Calu3 (cell line): ENCODE measurements around the gene RFC1. TPM values are rescaled to one million over a fixed set of nuclear protein-coding genes. Genes with fewer than 3 reads are reported as not detected.

Experiments
- BruUV-seq: library from RNA; stranded (reverse); fragments of 400-500 nt; replicated peaks from 2 replicates; lab custom pipeline; 2021; lab: Mats Ljungman, UMichigan
- CTCF ChIA-PET: fragments of 300-600 bp; sonication (Branson Sonifier 250); formaldehyde crosslinking; loops from one replicate; lab custom pipeline; 2022; ENCODE audit warnings: antibody characterized with exemption; lab: Charles Lee
- DNase-seq: peaks from one replicate; pipeline ENCODE4 v3.0.0; 2022
- H3K27ac Mint-ChIP-seq: one replicate; pipeline ENCODE4 v1.8.0; 2022; ENCODE audit warnings: mixed read lengths; ENCODE audit not compliant: unreplicated experiment
- H3K27me3 Mint-ChIP-seq: one replicate; pipeline ENCODE4 v1.8.0; 2022; ENCODE audit warnings: mixed read lengths; ENCODE audit not compliant: unreplicated experiment
- H3K36me3 Mint-ChIP-seq: one replicate; pipeline ENCODE4 v1.8.0; 2022; ENCODE audit warnings: mild to moderate bottlenecking, moderate library complexity, mixed read lengths; ENCODE audit not compliant: insufficient read depth, unreplicated experiment
- H3K4me1 Mint-ChIP-seq: one replicate; pipeline ENCODE4 v1.8.0; 2022; ENCODE audit warnings: mild to moderate bottlenecking, low read depth, mixed read lengths; ENCODE audit not compliant: unreplicated experiment
- H3K4me3 Mint-ChIP-seq: one replicate; pipeline ENCODE4 v1.8.0; 2022; ENCODE audit warnings: mild to moderate bottlenecking, low read depth, moderate library complexity, mixed read lengths; ENCODE audit not compliant: unreplicated experiment
- H3K9me3 Mint-ChIP-seq: one replicate; pipeline ENCODE4 v1.8.0; 2022; ENCODE audit warnings: low read depth, mixed read lengths; ENCODE audit not compliant: unreplicated experiment
- CTCF ChIP-seq: fragments of 200-600 bp; IDR thresholded peaks from one replicate; pipeline ENCODE4 v1.8.0; 2022; ENCODE audit warnings: antibody characterized with exemption; ENCODE audit not compliant: unreplicated experiment
- intact Hi-C: fragments of 100-400 bp; cut with micrococcal nuclease; formaldehyde crosslinking; loops from one replicate; pipeline ENCODE4 v1.10.0; 2022; ENCODE audit not compliant: unreplicated experiment
- total RNA-seq: library from RNA; stranded (reverse); gene quantifications from 2 replicates; pipeline ENCODE4 v1.2.3, GENCODE V29; 2022

The RFC1 gene
- total RNA-seq, 1 experiment from 2014 or later = 37.0 TPM

GRCh38 chr4:39330353-39330752, 35.8 kb downstream of the RFC1 start:
- Mint-ChIP-seq H3K4me3 (no peak overlapping the region), H3K9me3 (no peaks in the 10 kb centered on the region)

GRCh38 chr4:39326468-39326977, 39.6 kb downstream of the RFC1 start:
- intact Hi-C loops = no loop called here
- H3K27ac Mint-ChIP-seq = no peak overlapping the region
- no TSS peak for BruUV-seq
- no peak for TF ChIP-seq CTCF
- H3K4me1 Mint-ChIP-seq = peaks cover 16% of the 10 kb centered on the region
- H3K27me3 Mint-ChIP-seq = no peaks in the 10 kb centered on the region
- no peak for DNase-seq
- no peaks in the 10 kb centered on the region for H3K9me3 Mint-ChIP-seq
- H3K36me3 Mint-ChIP-seq = peaks cover 6% of the 10 kb centered on the region
- no peak overlapping the region for H3K4me3 Mint-ChIP-seq
- CTCF ChIA-PET = no interaction called here

More at GRCh38 chr4:39330353-39330752, 35.8 kb downstream of the RFC1 start:
- Mint-ChIP-seq H3K4me1 (peaks cover 4% of the 10 kb centered on the region), H3K27ac (no peak overlapping the region), H3K36me3 (peaks cover 6% of the 10 kb centered on the region), H3K27me3 (no peaks in the 10 kb centered on the region)
- CTCF ChIA-PET = interaction anchor here (0.5 kb wide), 1 partner anchor 614 kb away, joined by 4 read pairs; no protein-coding TSS in a partner anchor
- BruUV-seq = no TSS peak
- no peak for DNase-seq
- no peak for TF ChIP-seq CTCF
- intact Hi-C loops = no loop called here

GRCh38 chr4:39324897-39325613, 41.1 kb downstream of the RFC1 start:
- no peak for TF ChIP-seq CTCF
- intact Hi-C loops = no loop called here
- no TSS peak for BruUV-seq
- Mint-ChIP-seq H3K9me3 (no peaks in the 10 kb centered on the region), H3K36me3 (peaks cover 6% of the 10 kb centered on the region), H3K27me3 (no peaks in the 10 kb centered on the region), H3K4me3 (no peak overlapping the region), H3K4me1 (peaks cover 16% of the 10 kb centered on the region), H3K27ac (peak overlapping the region; percentile 73)
- DNase-seq = no peak
- CTCF ChIA-PET = no interaction called here

GRCh38 chr4:39324446-39324845, 41.7 kb downstream of the RFC1 start:
- CTCF ChIA-PET = no interaction called here
- Mint-ChIP-seq H3K36me3 (peaks cover 6% of the 10 kb centered on the region), H3K4me1 (peaks cover 16% of the 10 kb centered on the region), H3K27me3 (no peaks in the 10 kb centered on the region), H3K9me3 (no peaks in the 10 kb centered on the region), H3K27ac (peak overlapping the region; percentile 19), H3K4me3 (no peak overlapping the region)
- intact Hi-C loops = no loop called here
- TF ChIP-seq CTCF = no peak
- no TSS peak for BruUV-seq
- no peak for DNase-seq
